NCI-H2196 (cell line): ENCODE results near the gene XRN1.

Experiments
- DNase-seq: peaks from one replicate; lab custom pipeline; 2025; ENCODE audit not compliant: unreplicated experiment; lab: John Stamatoyannopoulos, UW

Gene XRN1

GRCh38 chr3:142274908-142275307 is 172.9 kb downstream of the XRN1 start:
- no peak for DNase-seq

GRCh38 chr3:142273501-142273900 is 174.3 kb downstream of the XRN1 start:
- no peak for DNase-seq

GRCh38 chr3:142272200-142272891 is 175.5 kb downstream of the XRN1 start:
- DNase-seq, result no peak

- DNase-seq, result no peak
Measured at GRCh38 chr3:142270407-142270806, 177.4 kb downstream of the XRN1 start.

- no peak for DNase-seq
Measured at GRCh38 chr3:142269767-142270166, 178.1 kb downstream of the XRN1 start.

GRCh38 chr3:142268426-142268825 is 179.4 kb downstream of the XRN1 start:
- DNase-seq, result no peak

GRCh38 chr3:142267269-142267668 is 180.6 kb downstream of the XRN1 start:
- no peak for DNase-seq

GRCh38 chr3:142263112-142263511 is 184.7 kb downstream of the XRN1 start:
- DNase-seq, result no peak

GRCh38 chr3:142259359-142259758 is 188.5 kb downstream of the XRN1 start:
- no peak for DNase-seq

GRCh38 chr3:142256712-142257333 is 191.0 kb downstream of the XRN1 start:
- DNase-seq, result no peak
